Breast epithelium (tissue), 4 donors: ENCODE measurements around the gene AQP6. TPM values are rescaled to one million over a fixed set of nuclear protein-coding genes. Genes with fewer than 3 reads are reported as not detected.

ENCODE experiments used
- DNase-seq, 2 donors: peaks; one replicate each; pipeline ENCODE4 v3.0.0-alpha.2; 2019; ENCODE audit warnings: low spot score in 2 of 2
- H3K27ac ChIP-seq, 2 donors: fragments of 200-600 bp; sonication (generic) in 1 of 2; one replicate each; pipeline ENCODE4 v1.5.1; 2016 to 2019; ENCODE audit warnings: mild to moderate bottlenecking in 1 of 2
- H3K27me3 ChIP-seq, 2 donors: fragments of 200-600 bp; sonication (generic) in 1 of 2; one replicate each; pipeline versions ENCODE4 v1.5.1 to v1.6.0; 2017 to 2019; ENCODE audit warnings: control low read depth in 1 of 2, mild to moderate bottlenecking in 1 of 2
- H3K36me3 ChIP-seq: fragments of 200-600 bp; one replicate; pipeline ENCODE4 v1.5.1; 2019
- H3K4me1 ChIP-seq, 2 donors: fragments of 200-600 bp; sonication (generic); one replicate each; pipeline ENCODE4 v1.5.1; 2016 to 2019; ENCODE audit warnings: control low read depth in 1 of 2
- H3K4me3 ChIP-seq, 3 donors: fragments of 200-600 bp; sonication (generic); 1 replicate in 2 of 3; 2 replicates in 1 of 3; pipeline ENCODE4 v1.5.1; 2016 to 2019; ENCODE audit warnings: mild to moderate bottlenecking in 3 of 3, moderate library complexity in 2 of 3
- H3K9me3 ChIP-seq, 2 donors: fragments of 200-600 bp; sonication (generic) in 1 of 2; one replicate each; pipeline ENCODE4 v1.5.1; 2016 to 2019; ENCODE audit warnings: control low read depth in 1 of 2
- POLR2A ChIP-seq: fragments of 450-650 bp; IDR thresholded peaks from one replicate; pipeline ENCODE4 v1.6.1; 2016; ENCODE audit warnings: antibody characterized with exemption, mild to moderate bottlenecking, moderate library complexity
- POLR2AphosphoS5 ChIP-seq, 3 donors: sonication (generic); formaldehyde crosslinking; IDR thresholded peaks; one replicate each; pipeline ENCODE4 v1.6.1; 2017; ENCODE audit warnings: antibody characterized with exemption in 3 of 3
- intact Hi-C: fragments of 100-400 bp; cut with DNase I; formaldehyde crosslinking; loops from one replicate; pipeline ENCODE4 v1.15.1; 2023; ENCODE audit warnings: low total_unique reads
- total RNA-seq, 3 donors: library from RNA; depleted of rRNA; stranded (reverse); fragments of >200 nt; gene quantifications; one replicate each; pipeline ENCODE4 v1.1.0, GENCODE V29; 2016
- TF ChIP-seq, protein P1 (sequence below), 3 donors: fragments of 450-650 bp; IDR thresholded peaks; one replicate each; pipeline ENCODE4 v1.5.1; 2016 to 2017; ENCODE audit warnings: antibody characterized with exemption in 3 of 3, mild to moderate bottlenecking in 3 of 3, moderate library complexity in 3 of 3

The AQP6 gene
- total RNA-seq, 3 donors from 2014 or later: 0.16 TPM; not detected in 2

- Histone ChIP-seq H3K36me3 (no peaks in the 10 kb centered on the region), H3K27me3 (no peaks in the 10 kb centered on the region), H3K4me3 (no peak overlapping the region), H3K4me1 (no peaks in the 10 kb centered on the region), H3K27ac (no peak overlapping the region), H3K9me3 (no peaks in the 10 kb centered on the region)
- TF ChIP-seq, protein P1, sequence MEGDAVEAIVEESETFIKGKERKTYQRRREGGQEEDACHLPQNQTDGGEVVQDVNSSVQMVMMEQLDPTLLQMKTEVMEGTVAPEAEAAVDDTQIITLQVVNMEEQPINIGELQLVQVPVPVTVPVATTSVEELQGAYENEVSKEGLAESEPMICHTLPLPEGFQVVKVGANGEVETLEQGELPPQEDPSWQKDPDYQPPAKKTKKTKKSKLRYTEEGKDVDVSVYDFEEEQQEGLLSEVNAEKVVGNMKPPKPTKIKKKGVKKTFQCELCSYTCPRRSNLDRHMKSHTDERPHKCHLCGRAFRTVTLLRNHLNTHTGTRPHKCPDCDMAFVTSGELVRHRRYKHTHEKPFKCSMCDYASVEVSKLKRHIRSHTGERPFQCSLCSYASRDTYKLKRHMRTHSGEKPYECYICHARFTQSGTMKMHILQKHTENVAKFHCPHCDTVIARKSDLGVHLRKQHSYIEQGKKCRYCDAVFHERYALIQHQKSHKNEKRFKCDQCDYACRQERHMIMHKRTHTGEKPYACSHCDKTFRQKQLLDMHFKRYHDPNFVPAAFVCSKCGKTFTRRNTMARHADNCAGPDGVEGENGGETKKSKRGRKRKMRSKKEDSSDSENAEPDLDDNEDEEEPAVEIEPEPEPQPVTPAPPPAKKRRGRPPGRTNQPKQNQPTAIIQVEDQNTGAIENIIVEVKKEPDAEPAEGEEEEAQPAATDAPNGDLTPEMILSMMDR (IDR thresholded peaks at IDR 0.05): no peak
- TF ChIP-seq POLR2A: no peak
- no peak for TF ChIP-seq POLR2AphosphoS5 (IDR thresholded peaks at IDR 0.05)
- DNase-seq: no peak
- intact Hi-C loops: no loop called here
Observed at GRCh38 chr12:49978125-49978524, 5.4 kb downstream of the AQP6 start.

DNA sequence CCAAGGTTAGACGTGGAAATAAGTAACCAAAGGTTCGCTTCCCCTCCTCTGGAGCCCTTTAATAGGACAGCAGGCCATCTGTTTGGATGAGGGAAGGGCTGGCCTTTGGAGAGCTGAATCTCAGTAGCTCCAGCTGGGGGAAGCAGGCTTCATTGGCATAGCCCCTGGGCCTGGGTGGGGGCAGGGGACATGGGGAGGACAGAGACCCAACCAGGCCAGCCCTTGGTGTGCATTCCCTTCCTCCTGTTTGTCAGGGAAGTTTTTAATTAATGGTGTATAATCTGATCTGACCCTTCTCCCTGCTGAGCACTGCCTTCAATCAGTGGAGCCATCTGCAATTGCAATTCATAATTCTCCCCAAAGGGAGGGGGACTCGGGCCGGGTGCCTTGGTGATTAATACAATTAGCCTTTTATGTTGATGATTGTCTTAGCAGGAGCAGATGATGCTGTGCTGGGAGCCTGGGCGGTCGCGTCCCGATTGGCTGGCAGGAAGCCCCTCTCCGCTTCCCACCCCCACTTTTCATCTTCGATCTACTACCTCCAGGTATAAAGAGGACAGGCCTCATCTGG lies 6.4 kb downstream of the AQP6 start:
- intact Hi-C loops: no loop called here

DNA sequence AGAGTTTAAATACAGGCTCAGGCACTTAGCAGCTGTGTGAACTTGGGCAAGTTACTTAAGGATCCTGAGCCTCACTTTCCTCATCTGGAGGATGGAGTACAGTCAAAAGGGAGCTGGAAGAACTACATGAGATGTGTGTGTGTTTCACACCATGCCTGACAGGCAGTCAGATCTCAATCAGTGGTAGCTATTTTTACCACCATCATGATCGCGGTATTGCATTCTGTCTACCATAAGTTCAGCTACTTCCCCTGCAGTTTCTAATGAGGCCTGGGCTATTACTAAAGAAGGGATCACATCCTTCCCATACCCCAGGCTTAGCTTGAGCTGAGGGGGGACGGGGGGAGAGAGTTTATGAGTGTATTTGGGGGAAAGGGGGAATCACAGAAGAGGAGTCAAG lies 7.0 kb downstream of the AQP6 start:
- Histone ChIP-seq H3K27ac (no peak overlapping the region), H3K4me3 (no peak overlapping the region), H3K27me3 (no peaks in the 10 kb centered on the region), H3K9me3 (no peaks in the 10 kb centered on the region), H3K36me3 (no peaks in the 10 kb centered on the region), H3K4me1 (no peaks in the 10 kb centered on the region)
- intact Hi-C loops: no loop called here
- no peak for DNase-seq
- TF ChIP-seq, protein P1 (IDR thresholded peaks at IDR 0.05): no peak
- no peak for TF ChIP-seq POLR2AphosphoS5 (IDR thresholded peaks at IDR 0.05)
- no peak for TF ChIP-seq POLR2A

More for the DNA sequence above, 6.4 kb downstream of the AQP6 start:
- Histone ChIP-seq H3K4me3 (no peak overlapping the region), H3K27me3 (no peaks in the 10 kb centered on the region), H3K27ac (no peak overlapping the region), H3K9me3 (no peaks in the 10 kb centered on the region), H3K36me3 (no peaks in the 10 kb centered on the region), H3K4me1 (no peaks in the 10 kb centered on the region)
- no peak for TF ChIP-seq POLR2AphosphoS5 (IDR thresholded peaks at IDR 0.05)
- TF ChIP-seq, protein P1 (IDR thresholded peaks at IDR 0.05): no peak
- no peak for TF ChIP-seq POLR2A
- no peak for DNase-seq

- Histone ChIP-seq H3K4me3 (no peak overlapping the region), H3K4me1 (no peaks in the 10 kb centered on the region), H3K9me3 (no peaks in the 10 kb centered on the region), H3K36me3 (no peaks in the 10 kb centered on the region), H3K27ac (no peak overlapping the region), H3K27me3 (no peaks in the 10 kb centered on the region)
- no peak for TF ChIP-seq POLR2A
- TF ChIP-seq, protein P1 (IDR thresholded peaks at IDR 0.05): no peak
- TF ChIP-seq POLR2AphosphoS5 (IDR thresholded peaks at IDR 0.05): no peak
- intact Hi-C loops: no loop called here
- DNase-seq: no peak
Observed at GRCh38 chr12:49980501-49981349, 8.0 kb downstream of the AQP6 start.
